ENCODE data around the gene SLC44A5. TPM values are rescaled to one million over a fixed set of nuclear protein-coding genes. Genes with fewer than 3 reads are reported as not detected.

SLC44A5 gene
- total RNA-seq, 4 donors from 2014 or later, result 0.11 to 2.0 (median 0.87) TPM

DNA sequence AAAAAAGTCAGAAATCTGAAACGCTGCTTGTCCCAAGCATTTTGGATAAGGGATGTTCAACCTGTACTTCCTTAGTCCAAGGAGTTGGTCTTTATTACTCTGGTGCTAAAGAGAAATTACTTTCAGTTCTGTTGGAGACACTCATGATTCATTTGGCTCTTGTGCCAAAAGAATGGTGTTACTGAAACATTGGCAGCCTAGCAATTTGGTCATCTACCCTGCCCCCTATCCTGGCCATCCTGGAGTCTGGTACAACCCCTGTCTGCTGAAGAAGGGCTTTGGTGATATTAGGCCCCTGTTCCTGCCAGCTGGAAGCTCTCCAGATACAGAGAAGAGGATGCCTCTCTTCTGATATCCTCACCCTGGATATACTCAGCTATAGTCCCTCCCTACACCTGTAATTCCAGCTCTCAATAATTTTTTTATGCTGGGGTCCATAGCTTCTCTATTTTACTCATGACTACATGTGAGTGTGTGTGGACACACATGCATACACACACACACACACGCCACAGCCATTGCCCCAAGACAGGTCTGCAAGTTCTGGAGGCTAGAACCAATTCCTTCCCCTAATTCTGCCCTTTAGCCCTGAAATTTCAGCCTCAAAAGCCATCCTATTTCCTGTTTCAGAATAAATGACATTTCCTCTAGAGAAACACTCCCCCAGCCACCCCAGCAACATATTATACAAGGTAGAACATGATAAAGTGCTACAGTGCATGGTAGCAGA, 436.7 kb downstream of the SLC44A5 start:
- no peak overlapping the region for H3K27ac ChIP-seq
- H3K4me1 ChIP-seq, result no peaks in the 10 kb centered on the region
- H3K9me3 ChIP-seq, result no peaks in the 10 kb centered on the region
- intact Hi-C loops (cut with DNase I), result no loop called here
- no peaks in the 10 kb centered on the region for H3K27me3 ChIP-seq
- 82 to 92% methylated on average over 2 of the region's 2 CpGs for WGBS, 2 donors
- TF ChIP-seq POLR2A (IDR thresholded peaks at IDR 0.05), result no peak
- TF ChIP-seq, protein P1, sequence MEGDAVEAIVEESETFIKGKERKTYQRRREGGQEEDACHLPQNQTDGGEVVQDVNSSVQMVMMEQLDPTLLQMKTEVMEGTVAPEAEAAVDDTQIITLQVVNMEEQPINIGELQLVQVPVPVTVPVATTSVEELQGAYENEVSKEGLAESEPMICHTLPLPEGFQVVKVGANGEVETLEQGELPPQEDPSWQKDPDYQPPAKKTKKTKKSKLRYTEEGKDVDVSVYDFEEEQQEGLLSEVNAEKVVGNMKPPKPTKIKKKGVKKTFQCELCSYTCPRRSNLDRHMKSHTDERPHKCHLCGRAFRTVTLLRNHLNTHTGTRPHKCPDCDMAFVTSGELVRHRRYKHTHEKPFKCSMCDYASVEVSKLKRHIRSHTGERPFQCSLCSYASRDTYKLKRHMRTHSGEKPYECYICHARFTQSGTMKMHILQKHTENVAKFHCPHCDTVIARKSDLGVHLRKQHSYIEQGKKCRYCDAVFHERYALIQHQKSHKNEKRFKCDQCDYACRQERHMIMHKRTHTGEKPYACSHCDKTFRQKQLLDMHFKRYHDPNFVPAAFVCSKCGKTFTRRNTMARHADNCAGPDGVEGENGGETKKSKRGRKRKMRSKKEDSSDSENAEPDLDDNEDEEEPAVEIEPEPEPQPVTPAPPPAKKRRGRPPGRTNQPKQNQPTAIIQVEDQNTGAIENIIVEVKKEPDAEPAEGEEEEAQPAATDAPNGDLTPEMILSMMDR (IDR thresholded peaks at IDR 0.05), result no peak
- H3K36me3 ChIP-seq, result no peaks in the 10 kb centered on the region
- no peak overlapping the region for H3K4me3 ChIP-seq (replicated peaks in 1 of 3)
- no peak for DNase-seq

DNA sequence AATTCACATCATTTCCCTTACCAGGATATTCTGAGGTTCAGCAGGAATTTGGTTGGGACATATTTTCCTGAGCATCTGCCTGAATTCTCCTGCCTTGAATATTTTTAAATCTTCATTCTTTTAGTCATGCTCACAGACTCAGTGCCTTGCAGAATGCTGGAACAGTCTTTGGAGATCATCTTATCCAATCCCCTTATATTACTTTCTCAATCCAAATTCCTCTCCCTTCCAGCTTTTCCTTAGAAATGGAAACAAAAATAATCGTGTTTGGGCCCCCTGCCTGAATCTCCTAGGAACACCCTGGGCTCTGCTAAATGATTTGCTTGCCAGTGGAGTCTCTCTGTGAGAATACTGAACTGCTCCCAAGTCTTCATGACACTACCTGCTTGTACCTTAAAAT, 438.4 kb downstream of the SLC44A5 start:
- TF ChIP-seq, protein P1 (IDR thresholded peaks at IDR 0.05), result no peak
- no peak for TF ChIP-seq POLR2A (IDR thresholded peaks at IDR 0.05)
- intact Hi-C loops (cut with DNase I), result no loop called here
- Histone ChIP-seq H3K27ac (no peak overlapping the region), H3K4me3 (replicated peaks in 1 of 3) (no peak overlapping the region), H3K36me3 (no peaks in the 10 kb centered on the region), H3K4me1 (no peaks in the 10 kb centered on the region), H3K9me3 (no peaks in the 10 kb centered on the region), H3K27me3 (no peaks in the 10 kb centered on the region)
- WGBS, 2 donors, result 24 to 26% methylated on average over 1 of the region's 1 CpG
- DNase-seq, result no peak

DNA sequence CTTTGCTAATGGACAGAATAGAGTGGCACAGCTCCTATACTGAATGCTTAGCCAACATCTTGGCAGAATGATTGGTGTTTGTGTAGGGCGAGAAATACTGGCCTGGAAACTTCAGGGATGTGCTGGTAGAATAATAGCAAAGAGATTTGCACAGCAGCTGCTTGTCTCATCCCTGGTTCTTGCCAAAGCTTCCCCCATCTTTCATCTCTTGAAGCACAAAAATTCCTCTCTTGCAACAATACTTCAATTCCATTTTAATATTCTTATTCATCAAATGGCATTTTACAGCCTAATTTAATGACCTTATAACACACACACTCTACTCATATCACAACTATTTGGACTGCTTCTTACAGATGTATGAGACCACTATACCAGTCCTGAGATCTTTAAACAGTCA, 439.0 kb downstream of the SLC44A5 start:
- no peaks in the 10 kb centered on the region for H3K9me3 ChIP-seq
- H3K27ac ChIP-seq, result no peak overlapping the region
- no peaks in the 10 kb centered on the region for H3K36me3 ChIP-seq
- intact Hi-C loops (cut with DNase I), result no loop called here
- TF ChIP-seq, protein P1 (IDR thresholded peaks at IDR 0.05), result no peak
- TF ChIP-seq POLR2A (IDR thresholded peaks at IDR 0.05), result no peak
- no peak overlapping the region for H3K4me3 ChIP-seq (replicated peaks in 1 of 3)
- no peak for DNase-seq
- H3K27me3 ChIP-seq, result no peaks in the 10 kb centered on the region
- WGBS, 2 donors, result 82 to 84% methylated on average over 1 of the region's 1 CpG
- no peaks in the 10 kb centered on the region for H3K4me1 ChIP-seq

DNA sequence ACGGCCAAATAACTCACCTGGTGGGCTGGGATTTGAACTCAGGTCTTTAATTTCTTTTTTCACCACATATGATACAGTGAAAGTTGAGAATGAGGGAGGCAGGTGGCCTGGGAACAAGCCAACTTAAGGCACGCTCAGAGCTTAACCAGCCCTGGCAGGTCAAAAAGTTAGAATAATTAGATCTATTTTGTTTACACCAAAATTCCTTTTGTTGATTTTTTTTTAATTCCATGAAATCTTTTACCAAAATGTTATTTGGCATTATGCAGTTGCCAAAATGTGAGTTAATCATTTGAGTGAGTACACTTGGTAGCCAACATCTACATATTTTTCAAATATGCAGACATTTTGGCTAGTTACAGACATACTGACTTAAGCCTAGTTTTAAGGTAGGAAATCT, 439.9 kb downstream of the SLC44A5 start:
- WGBS, 2 donors, result 76 to 85% methylated on average over 2 of the region's 2 CpGs
- TF ChIP-seq POLR2A (IDR thresholded peaks at IDR 0.05), result no peak
- TF ChIP-seq, protein P1 (IDR thresholded peaks at IDR 0.05), result no peak
- no peak for DNase-seq
- Histone ChIP-seq H3K4me3 (replicated peaks in 1 of 3) (no peak overlapping the region), H3K27ac (no peak overlapping the region), H3K27me3 (no peaks in the 10 kb centered on the region), H3K4me1 (no peaks in the 10 kb centered on the region), H3K9me3 (no peaks in the 10 kb centered on the region), H3K36me3 (no peaks in the 10 kb centered on the region)
- intact Hi-C loops (cut with DNase I), result no loop called here

DNA sequence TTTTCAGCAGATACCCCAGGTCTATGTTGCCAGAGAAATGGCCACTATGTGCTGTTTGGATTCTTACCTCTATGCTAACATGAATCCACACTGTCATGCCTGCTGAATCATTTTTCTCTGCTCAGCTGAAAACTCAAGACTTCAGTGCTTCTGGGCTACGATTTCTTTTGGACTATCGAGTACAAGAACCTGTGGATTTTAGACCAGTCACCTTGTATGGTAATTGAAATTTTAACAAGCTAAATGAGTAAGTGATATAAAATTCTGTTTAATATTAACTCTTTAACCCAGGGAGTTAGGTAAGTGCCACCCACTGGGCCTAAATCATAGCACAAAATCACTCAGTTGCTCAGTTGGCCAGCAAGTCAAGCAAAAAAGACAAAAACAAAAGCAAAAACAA, 440.9 kb downstream of the SLC44A5 start:
- Histone ChIP-seq H3K27me3 (no peaks in the 10 kb centered on the region), H3K9me3 (no peaks in the 10 kb centered on the region), H3K36me3 (no peaks in the 10 kb centered on the region), H3K4me3 (replicated peaks in 1 of 3) (no peak overlapping the region), H3K4me1 (no peaks in the 10 kb centered on the region), H3K27ac (no peak overlapping the region)
- no peak for DNase-seq
- TF ChIP-seq, protein P1 (IDR thresholded peaks at IDR 0.05), result no peak
- no peak for TF ChIP-seq POLR2A (IDR thresholded peaks at IDR 0.05)
- intact Hi-C loops (cut with DNase I), result no loop called here
- WGBS, 2 donors, result 91 to 93% methylated on average over 2 of the region's 2 CpGs

Measured in thyroid gland (tissue), 4 donors.